Endothelial cell (in vitro differentiated cells): ENCODE measurements around the gene RPS21. TPM values are rescaled to one million over a fixed set of nuclear protein-coding genes. Genes with fewer than 3 reads are reported as not detected.

ENCODE experiments used
- DNase-seq: peaks from one replicate; pipeline ENCODE4 v3.0.0; 2021; ENCODE audit warnings: low spot score
- H3K27ac Mint-ChIP-seq: one replicate; pipeline ENCODE4 v1.8.0; 2021; ENCODE audit warnings: mixed read lengths, inconsistent platforms; ENCODE audit not compliant: unreplicated experiment
- H3K27me3 Mint-ChIP-seq: one replicate; pipeline ENCODE4 v1.8.0; 2021; ENCODE audit warnings: mild to moderate bottlenecking, moderate library complexity, mixed read lengths, inconsistent platforms; ENCODE audit not compliant: unreplicated experiment
- H3K36me3 Mint-ChIP-seq: one replicate; pipeline ENCODE4 v1.8.0; 2021; ENCODE audit warnings: mild to moderate bottlenecking, low read depth, mixed read lengths, inconsistent platforms; ENCODE audit not compliant: unreplicated experiment
- H3K4me1 Mint-ChIP-seq: one replicate; pipeline ENCODE4 v1.8.0; 2021; ENCODE audit warnings: mild to moderate bottlenecking, mixed read lengths, inconsistent platforms; ENCODE audit not compliant: unreplicated experiment
- H3K4me3 Mint-ChIP-seq: one replicate; pipeline ENCODE4 v1.8.0; 2021; ENCODE audit warnings: mild to moderate bottlenecking, mixed read lengths, inconsistent platforms; ENCODE audit not compliant: unreplicated experiment
- H3K9me3 Mint-ChIP-seq: one replicate; pipeline ENCODE4 v1.8.0; 2021; ENCODE audit warnings: mixed read lengths, inconsistent platforms; ENCODE audit not compliant: unreplicated experiment
- total RNA-seq: library from RNA; stranded (reverse); fragmentation: NEBNext Ultra II Directional; extraction: Animal tissue kit (Norgen Biotek cat#: 25700); gene quantifications from one replicate; pipeline ENCODE4 v1.2.1, GENCODE V29; 2021; ENCODE audit not compliant: unreplicated experiment
- TF ChIP-seq, protein P1 (sequence below): fragments of 200-600 bp; sonication (generic); IDR thresholded peaks from one replicate; pipeline ENCODE4 v1.5.0; 2021; ENCODE audit warnings: antibody characterized with exemption; ENCODE audit not compliant: unreplicated experiment

RPS21 gene
- total RNA-seq, 1 donor from 2014 or later, result 1,710 TPM

DNA sequence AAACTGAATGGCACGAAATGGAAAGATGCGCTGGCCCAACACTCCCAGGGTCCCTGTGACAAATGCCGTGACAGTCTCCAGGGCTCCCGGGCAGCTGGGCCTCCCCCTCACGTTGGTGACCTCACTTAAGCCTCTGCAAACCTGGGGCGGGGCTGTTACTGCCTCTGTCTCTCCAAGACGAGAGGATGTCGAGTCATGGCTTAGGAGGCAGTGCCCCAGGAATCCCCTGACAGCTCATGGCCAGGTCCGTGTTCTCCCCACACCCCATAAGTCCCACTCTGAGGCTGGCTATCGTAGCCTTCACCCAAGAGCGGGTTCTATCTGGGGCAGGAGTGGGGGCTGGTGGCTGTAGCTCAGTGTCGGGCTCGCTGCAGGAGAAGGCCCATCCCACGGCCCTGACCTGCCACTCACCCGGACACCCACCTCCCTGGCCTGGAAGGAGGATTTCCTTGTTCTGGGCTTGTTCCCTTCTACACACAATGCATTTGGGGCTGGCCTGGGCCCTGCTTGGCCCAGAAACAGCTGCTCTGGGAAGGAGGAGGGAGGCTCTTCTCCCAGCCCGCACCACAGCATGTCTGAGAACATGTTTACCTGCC, 5.6 kb upstream of the RPS21 start:
- peaks cover 10% of the 10 kb centered on the region for H3K27me3 Mint-ChIP-seq
- H3K4me3 Mint-ChIP-seq, result no peak overlapping the region
- peaks cover 7% of the 10 kb centered on the region for H3K36me3 Mint-ChIP-seq
- H3K4me1 Mint-ChIP-seq, result peaks cover 12% of the 10 kb centered on the region
- no peaks in the 10 kb centered on the region for H3K9me3 Mint-ChIP-seq
- TF ChIP-seq, protein P1, sequence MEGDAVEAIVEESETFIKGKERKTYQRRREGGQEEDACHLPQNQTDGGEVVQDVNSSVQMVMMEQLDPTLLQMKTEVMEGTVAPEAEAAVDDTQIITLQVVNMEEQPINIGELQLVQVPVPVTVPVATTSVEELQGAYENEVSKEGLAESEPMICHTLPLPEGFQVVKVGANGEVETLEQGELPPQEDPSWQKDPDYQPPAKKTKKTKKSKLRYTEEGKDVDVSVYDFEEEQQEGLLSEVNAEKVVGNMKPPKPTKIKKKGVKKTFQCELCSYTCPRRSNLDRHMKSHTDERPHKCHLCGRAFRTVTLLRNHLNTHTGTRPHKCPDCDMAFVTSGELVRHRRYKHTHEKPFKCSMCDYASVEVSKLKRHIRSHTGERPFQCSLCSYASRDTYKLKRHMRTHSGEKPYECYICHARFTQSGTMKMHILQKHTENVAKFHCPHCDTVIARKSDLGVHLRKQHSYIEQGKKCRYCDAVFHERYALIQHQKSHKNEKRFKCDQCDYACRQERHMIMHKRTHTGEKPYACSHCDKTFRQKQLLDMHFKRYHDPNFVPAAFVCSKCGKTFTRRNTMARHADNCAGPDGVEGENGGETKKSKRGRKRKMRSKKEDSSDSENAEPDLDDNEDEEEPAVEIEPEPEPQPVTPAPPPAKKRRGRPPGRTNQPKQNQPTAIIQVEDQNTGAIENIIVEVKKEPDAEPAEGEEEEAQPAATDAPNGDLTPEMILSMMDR, result no peak
- DNase-seq, result no peak
- H3K27ac Mint-ChIP-seq, result no peak overlapping the region

GRCh38 chr20:62381842-62382241, 5.1 kb upstream of the RPS21 start:
- TF ChIP-seq, protein P1, result no peak

DNA sequence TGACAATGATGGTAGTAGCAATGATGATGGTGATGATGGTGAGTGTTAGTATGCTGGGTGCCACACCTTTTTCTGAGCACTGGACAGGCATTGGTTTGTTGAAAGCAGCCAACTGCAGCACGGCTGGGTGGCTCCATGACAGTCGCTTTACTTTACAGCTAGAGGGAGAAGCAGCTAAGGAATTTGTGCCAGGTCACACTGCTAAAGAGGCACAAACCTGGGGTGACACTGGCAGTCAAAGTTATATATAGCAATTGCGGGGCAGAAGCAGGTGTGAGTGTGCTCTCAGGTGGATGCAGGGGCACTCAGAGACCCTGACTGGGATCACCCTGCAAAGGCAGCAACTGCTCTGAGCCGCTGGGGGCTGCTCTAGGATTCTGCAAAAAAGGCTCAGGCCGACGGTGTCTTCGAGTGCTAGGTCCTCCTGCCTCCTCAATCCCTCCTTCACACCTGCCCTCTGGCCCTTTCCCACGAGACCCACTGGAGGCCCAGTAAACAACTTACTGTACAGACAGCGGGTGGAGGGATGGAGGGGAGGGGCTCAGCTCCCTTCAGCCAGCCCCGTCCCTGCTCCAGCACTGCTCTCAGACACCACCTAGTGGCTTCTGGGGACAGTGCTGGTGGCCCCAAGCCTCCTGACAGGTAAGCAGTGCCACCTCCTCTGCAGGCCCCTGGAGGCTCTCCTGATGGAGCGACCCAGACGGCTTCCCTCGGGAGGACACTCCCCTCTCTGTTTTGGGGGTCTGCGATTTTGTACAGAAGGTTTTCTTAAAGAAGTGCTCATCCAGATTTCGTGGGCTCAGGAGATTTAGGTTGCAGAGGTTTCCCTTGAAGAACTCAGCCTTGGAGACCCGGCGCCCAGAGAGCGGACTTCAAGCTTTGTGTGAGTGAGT, 4.4 kb upstream of the RPS21 start:
- H3K27ac Mint-ChIP-seq, result no peak overlapping the region
- TF ChIP-seq, protein P1, result peak; percentile 60
- no peaks in the 10 kb centered on the region for H3K9me3 Mint-ChIP-seq
- H3K36me3 Mint-ChIP-seq, result peaks cover 7% of the 10 kb centered on the region
- peaks cover 5% of the 10 kb centered on the region for H3K27me3 Mint-ChIP-seq
- H3K4me3 Mint-ChIP-seq, result peak overlapping the region; percentile 87
- peak; percentile 82 for DNase-seq
- H3K4me1 Mint-ChIP-seq, result peaks cover 16% of the 10 kb centered on the region

More at GRCh38 chr20:62381842-62382241, 5.1 kb upstream of the RPS21 start:
- Mint-ChIP-seq H3K4me1 (peaks cover 13% of the 10 kb centered on the region), H3K27me3 (peaks cover 10% of the 10 kb centered on the region), H3K4me3 (peak overlapping the region; percentile 87), H3K27ac (peak overlapping the region; percentile 59), H3K9me3 (no peaks in the 10 kb centered on the region), H3K36me3 (peaks cover 7% of the 10 kb centered on the region)
- no peak for DNase-seq

DNA sequence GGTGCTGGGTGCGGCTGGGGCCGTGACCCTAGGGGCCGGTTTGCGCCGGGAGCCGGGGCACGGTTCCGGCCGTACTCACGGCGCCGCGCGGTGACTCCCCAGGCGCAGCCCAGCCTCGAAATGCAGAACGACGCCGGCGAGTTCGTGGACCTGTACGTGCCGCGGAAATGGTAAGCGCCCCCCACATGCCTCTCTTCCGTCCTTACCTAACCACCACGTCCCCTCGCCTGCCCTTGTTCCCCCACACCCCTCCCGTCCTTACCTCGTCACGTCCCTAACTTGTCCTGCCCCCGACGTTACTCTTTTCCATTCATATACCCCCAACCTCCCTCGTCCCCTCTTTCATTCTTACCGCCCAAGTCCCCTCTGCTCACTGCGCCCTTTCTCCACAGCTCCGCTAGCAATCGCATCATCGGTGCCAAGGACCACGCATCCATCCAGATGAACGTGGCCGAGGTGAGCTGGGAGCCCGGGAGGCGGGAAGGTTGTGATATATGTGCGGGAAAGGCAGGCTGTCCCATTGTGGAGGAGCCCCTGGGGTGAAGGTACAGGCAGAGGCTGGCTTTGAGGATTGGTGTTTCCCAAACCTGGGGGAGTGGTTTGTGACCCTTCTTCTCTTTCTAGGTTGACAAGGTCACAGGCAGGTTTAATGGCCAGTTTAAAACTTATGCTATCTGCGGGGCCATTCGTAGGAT, 463 bp downstream of the RPS21 start:
- Mint-ChIP-seq H3K9me3 (no peaks in the 10 kb centered on the region), H3K4me1 (peaks cover 20% of the 10 kb centered on the region), H3K4me3 (peak overlapping the region; percentile 95), H3K36me3 (peaks cover 18% of the 10 kb centered on the region), H3K27ac (peak overlapping the region; percentile 42), H3K27me3 (peaks cover 6% of the 10 kb centered on the region)
- no peak for DNase-seq
- TF ChIP-seq, protein P1, result no peak
